Measurements from ENCODE around the gene RHOT2.

Gene RHOT2

DNA sequence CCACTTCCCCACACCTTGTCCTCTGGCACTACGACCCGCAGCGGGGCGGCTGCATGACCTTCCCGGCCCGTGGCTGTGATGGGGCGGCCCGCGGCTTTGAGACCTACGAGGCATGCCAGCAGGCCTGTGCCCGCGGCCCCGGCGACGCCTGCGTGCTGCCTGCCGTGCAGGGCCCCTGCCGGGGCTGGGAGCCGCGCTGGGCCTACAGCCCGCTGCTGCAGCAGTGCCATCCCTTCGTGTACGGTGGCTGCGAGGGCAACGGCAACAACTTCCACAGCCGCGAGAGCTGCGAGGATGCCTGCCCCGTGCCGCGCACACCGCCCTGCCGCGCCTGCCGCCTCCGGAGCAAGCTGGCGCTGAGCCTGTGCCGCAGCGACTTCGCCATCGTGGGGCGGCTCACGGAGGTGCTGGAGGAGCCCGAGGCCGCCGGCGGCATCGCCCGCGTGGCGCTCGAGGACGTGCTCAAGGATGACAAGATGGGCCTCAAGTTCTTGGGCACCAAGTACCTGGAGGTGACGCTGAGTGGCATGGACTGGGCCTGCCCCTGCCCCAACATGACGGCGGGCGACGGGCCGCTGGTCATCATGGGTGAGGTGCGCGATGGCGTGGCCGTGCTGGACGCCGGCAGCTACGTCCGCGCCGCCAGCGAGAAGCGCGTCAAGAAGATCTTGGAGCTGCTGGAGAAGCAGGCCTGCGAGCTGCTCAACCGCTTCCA is 34.4 kb upstream of the RHOT2 start:
- Histone ChIP-seq H3K27ac (ENCODE audit: low read length) (no peak overlapping the region), H3K4me1 (ENCODE audit: control insufficient read depth, insufficient read depth, low read length) (peaks cover 15% of the 10 kb centered on the region), H3K36me3 (ENCODE audit: control insufficient read depth, insufficient read depth, low read length) (peaks cover 17% of the 10 kb centered on the region), H3K27me3 (ENCODE audit: control insufficient read depth, insufficient read depth, low read length) (no peaks in the 10 kb centered on the region), H3K9me3 (ENCODE audit: control insufficient read depth, insufficient read depth, low read length) (no peaks in the 10 kb centered on the region), H3K4me3 (ENCODE audit: low read length) (no peak overlapping the region)
- DNase-seq (ENCODE audit: low read depth, low spot score) = no peak
- no CpG with 5 or more reads among the region's 74 CpGs for WGBS (ENCODE audit: insufficient coverage, insufficient read length)

DNA sequence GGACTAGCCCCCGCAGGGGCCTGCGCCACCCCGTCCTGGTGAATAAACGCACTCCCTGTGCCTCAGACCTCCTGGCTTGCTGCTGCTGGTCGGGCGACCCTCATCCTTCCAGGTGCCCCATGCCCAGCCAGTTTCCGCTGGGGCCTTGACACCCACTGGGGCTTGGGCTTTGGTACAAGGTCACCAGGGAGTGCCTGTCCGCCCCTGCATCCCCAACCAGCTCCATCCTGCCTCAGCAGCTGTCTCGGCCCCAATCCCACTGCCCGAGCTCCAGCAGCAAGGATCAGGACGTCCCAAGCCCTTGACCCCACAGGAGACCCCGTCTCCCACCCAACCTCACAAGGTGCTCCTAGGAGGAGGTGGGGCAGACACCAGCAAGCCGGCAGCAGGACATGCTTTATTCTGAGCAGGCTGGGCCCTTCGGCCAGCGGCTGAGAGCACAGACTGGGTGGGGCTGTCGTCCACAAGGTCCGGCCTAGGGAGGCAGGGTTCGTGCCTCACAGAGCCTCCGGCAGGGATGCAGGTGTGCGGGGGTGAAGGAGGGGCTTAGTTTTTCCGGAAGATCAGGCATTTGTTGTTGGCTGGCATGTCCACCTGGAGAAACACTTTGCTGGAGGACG is 33.8 kb upstream of the RHOT2 start:
- H3K9me3 ChIP-seq (ENCODE audit: control insufficient read depth, insufficient read depth, low read length) = no peaks in the 10 kb centered on the region
- peaks cover 16% of the 10 kb centered on the region for H3K36me3 ChIP-seq (ENCODE audit: control insufficient read depth, insufficient read depth, low read length)
- WGBS (ENCODE audit: insufficient coverage, insufficient read length) = no CpG with 5 or more reads among the region's 22 CpGs
- H3K4me3 ChIP-seq (ENCODE audit: low read length) = no peak overlapping the region
- no peaks in the 10 kb centered on the region for H3K27me3 ChIP-seq (ENCODE audit: control insufficient read depth, insufficient read depth, low read length)
- DNase-seq (ENCODE audit: low read depth, low spot score) = no peak
- no peak overlapping the region for H3K27ac ChIP-seq (ENCODE audit: low read length)
- H3K4me1 ChIP-seq (ENCODE audit: control insufficient read depth, insufficient read depth, low read length) = peaks cover 14% of the 10 kb centered on the region

DNA sequence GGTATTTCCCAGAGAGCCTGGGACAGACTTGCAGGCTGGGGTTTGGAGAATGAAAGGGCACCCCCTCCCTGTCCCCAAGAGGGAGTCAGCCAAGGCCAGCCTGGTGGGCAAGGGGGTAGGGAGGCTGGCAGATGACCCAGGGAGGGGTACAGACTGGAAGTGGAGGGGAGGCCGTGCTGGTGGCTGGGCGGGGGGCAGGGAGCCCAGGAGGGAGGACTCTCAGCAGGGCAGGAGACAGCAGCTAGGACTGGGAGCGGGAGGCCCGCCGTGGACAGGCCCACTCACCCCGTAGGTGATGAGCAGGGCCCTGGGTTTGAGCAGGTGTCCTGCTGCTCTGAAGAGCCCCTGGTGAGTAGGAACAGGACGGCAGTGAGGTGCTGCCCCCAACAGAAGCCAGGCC is 32.9 kb upstream of the RHOT2 start:
- DNase-seq (ENCODE audit: low read depth, low spot score) = no peak
- no peaks in the 10 kb centered on the region for H3K9me3 ChIP-seq (ENCODE audit: control insufficient read depth, insufficient read depth, low read length)
- H3K27me3 ChIP-seq (ENCODE audit: control insufficient read depth, insufficient read depth, low read length) = no peaks in the 10 kb centered on the region
- H3K4me3 ChIP-seq (ENCODE audit: low read length) = no peak overlapping the region
- H3K36me3 ChIP-seq (ENCODE audit: control insufficient read depth, insufficient read depth, low read length) = peaks cover 16% of the 10 kb centered on the region
- H3K27ac ChIP-seq (ENCODE audit: low read length) = no peak overlapping the region
- WGBS (ENCODE audit: insufficient coverage, insufficient read length) = no CpG with 5 or more reads among the region's 7 CpGs
- peaks cover 11% of the 10 kb centered on the region for H3K4me1 ChIP-seq (ENCODE audit: control insufficient read depth, insufficient read depth, low read length)

DNA sequence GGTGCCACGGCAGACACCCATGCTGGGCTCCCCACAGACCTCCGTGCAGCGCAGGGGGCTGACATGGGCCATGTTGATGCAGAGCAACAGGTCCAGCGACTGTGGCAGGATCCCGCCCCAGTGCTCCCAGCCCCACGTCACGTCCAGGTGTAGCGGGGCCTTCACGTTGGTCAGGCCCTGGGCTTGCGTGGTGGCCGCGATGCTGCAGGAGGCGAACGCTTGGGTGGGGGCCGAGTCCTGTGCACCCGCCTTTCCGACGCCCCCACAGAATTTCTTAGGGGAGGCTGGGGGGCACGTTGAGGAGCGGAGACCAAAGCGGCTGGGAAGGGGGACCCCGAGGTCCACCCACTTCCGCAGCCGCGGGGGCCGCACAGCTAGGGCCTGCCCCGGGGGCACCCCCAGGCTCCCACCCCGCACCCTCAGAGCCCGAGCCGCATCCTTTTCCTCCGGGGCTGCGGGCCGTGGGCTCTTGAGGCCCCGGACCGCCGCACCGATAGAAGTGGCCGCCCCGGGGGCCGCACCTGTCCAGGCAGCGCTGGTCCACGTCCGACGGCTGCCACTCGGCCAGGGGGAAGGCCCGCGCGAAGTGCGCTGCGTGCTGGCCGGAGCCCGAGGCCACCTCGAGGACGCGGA is 32.2 kb upstream of the RHOT2 start:
- Histone ChIP-seq H3K4me1 (ENCODE audit: control insufficient read depth, insufficient read depth, low read length) (peaks cover 6% of the 10 kb centered on the region), H3K27me3 (ENCODE audit: control insufficient read depth, insufficient read depth, low read length) (no peaks in the 10 kb centered on the region), H3K9me3 (ENCODE audit: control insufficient read depth, insufficient read depth, low read length) (no peaks in the 10 kb centered on the region), H3K36me3 (ENCODE audit: control insufficient read depth, insufficient read depth, low read length) (peaks cover 16% of the 10 kb centered on the region), H3K27ac (ENCODE audit: low read length) (no peak overlapping the region), H3K4me3 (ENCODE audit: low read length) (peak overlapping the region; percentile 78)
- WGBS (ENCODE audit: insufficient coverage, insufficient read length) = no CpG with 5 or more reads among the region's 55 CpGs
- DNase-seq (ENCODE audit: low read depth, low spot score) = no peak

DNA sequence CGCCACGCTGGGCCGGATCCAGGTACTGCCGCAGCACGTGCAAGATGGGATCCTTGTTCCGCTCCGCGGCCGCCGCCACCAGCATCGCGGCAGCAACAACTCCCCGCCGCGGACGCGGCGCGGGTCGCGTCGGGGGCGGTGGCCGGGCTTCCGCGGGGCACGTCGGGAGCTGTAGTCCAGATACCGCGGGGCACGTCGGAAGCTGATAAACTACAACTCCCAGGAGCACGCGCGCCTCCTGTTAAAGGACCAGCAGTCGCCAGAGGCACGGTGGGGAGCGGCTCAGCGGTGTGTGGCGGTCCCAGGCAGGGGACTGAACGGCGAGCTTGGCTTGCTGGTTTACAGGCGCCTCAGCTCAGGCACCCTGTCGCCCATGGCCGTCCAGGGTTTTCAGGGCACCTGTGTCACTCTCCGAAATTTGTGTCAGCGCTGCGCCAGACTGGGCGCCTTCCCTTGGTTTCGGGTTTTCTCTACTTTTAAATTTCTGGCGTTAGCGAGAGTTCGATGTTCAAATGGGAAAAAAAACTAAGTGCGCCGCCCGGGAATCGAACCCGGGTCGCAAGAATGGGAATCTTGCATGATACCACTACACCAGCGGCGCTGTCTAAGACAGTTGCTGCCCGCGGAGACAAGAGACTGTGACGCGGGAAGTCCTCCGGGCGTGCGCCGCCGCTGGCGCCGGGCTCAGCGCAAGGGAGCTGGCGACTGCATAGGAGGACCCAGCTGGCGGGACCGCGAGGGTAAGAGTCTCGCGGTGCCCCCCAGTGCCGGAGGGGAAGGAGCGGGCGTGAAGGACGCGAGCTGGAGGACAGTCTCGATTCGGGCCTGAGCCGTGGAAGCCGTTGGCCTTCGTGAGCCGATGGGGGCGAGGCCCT is 31.5 kb upstream of the RHOT2 start, which contains the start of gene METTL26:
Gene METTL26 (minus strand): TSS at position 100 of the 875 bp plus-strand sequence. CDS start 15 bp downstream, at position 85.
- Histone ChIP-seq H3K27me3 (ENCODE audit: control insufficient read depth, insufficient read depth, low read length) (no peaks in the 10 kb centered on the region), H3K4me3 (ENCODE audit: low read length) (peak within 1 kb of the TSS; percentile 78), H3K36me3 (ENCODE audit: control insufficient read depth, insufficient read depth, low read length) (peaks cover 16% of the 10 kb centered on the region), H3K9me3 (ENCODE audit: control insufficient read depth, insufficient read depth, low read length) (no peaks in the 10 kb centered on the region), H3K4me1 (ENCODE audit: control insufficient read depth, insufficient read depth, low read length) (peaks cover 6% of the 10 kb centered on the region), H3K27ac (ENCODE audit: low read length) (no peak within 1 kb of the TSS)
- no CpG with 5 or more reads among the region's 91 CpGs for WGBS (ENCODE audit: insufficient coverage, insufficient read length)
- DNase-seq (ENCODE audit: low read depth, low spot score) = peak; percentile 75

DNA sequence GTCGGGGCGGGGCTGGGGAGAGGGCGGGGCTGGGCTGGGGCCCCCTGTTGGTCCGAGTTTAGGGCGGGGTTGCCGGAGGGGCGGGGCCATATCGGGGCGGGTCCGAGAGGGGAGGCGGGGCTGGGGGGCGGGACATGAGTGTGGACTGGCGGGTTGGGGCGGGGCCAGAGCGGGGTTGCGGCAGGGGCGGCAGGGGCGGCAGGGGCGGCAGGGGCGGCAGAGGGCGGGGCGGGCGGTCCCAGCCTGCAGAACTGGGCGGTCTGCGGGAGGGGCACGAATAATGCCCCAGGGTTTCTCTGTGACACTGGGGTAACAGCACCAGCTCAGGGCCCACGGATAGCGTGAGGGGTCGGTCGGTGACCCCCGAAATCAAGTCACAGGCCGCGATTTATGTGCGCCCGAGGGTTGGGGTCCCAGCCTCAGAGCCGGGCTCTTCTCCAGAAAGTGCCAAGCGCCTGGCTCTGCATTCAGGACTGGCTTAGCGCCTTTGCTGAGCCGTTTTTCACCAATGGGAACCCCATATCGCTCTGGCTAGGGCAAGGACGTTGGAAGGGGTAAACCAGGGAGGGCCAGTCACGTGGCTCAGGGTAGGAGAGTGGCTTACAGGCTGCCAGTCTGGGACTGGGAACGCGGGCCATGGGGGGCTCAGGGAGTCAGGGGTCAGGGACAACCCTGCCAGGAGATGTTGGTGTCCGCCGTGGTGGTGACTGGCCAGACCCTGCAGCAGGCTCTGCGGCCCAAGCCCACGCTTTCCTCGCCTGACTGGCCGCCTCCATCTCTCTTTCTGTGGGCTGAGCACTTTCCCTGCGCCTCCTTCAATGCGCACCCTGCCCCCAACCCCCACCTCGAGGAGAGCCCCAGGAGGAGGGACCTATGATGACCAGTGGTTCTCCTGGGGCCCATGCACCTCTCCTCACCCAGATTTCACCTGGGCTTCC is 30.6 kb upstream of the RHOT2 start:
- H3K4me1 ChIP-seq (ENCODE audit: control insufficient read depth, insufficient read depth, low read length) = peaks cover 6% of the 10 kb centered on the region
- peaks cover 16% of the 10 kb centered on the region for H3K36me3 ChIP-seq (ENCODE audit: control insufficient read depth, insufficient read depth, low read length)
- H3K27ac ChIP-seq (ENCODE audit: low read length) = no peak overlapping the region
- H3K9me3 ChIP-seq (ENCODE audit: control insufficient read depth, insufficient read depth, low read length) = no peaks in the 10 kb centered on the region
- WGBS (ENCODE audit: insufficient coverage, insufficient read length) = no CpG with 5 or more reads among the region's 53 CpGs
- H3K27me3 ChIP-seq (ENCODE audit: control insufficient read depth, insufficient read depth, low read length) = no peaks in the 10 kb centered on the region
- no peak for DNase-seq (ENCODE audit: low read depth, low spot score)
- H3K4me3 ChIP-seq (ENCODE audit: low read length) = peak overlapping the region; percentile 78; the same call in 1 of the 2 replicates

DNA sequence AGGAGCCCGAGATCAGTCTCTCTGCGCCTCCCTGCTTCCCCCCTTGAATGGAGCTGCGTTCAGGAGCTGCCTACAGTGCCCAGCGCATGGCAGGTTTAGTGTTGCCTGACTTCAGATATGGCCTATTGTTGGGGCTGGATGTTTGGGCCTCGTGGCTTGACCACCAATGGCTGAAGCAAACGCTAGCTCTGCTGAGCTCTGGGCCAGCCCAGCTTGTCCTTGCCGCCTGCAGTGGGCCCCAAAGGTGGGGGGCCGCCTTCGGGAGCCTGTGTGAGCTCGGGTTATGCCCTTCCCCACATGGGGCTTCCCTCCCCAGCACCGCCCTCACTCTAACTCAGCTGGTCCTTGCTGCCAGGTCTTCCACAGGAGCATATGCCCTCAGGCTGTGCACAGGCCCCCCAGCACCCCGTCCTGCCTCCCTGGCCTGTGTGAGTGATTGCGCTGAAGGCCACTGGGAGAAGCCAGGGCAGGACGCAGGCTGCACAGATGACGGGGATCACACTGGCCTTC is 29.8 kb upstream of the RHOT2 start:
- no peaks in the 10 kb centered on the region for H3K9me3 ChIP-seq (ENCODE audit: control insufficient read depth, insufficient read depth, low read length)
- H3K4me3 ChIP-seq (ENCODE audit: low read length) = no peak overlapping the region
- no peaks in the 10 kb centered on the region for H3K27me3 ChIP-seq (ENCODE audit: control insufficient read depth, insufficient read depth, low read length)
- no CpG with 5 or more reads among the region's 15 CpGs for WGBS (ENCODE audit: insufficient coverage, insufficient read length)
- peaks cover 6% of the 10 kb centered on the region for H3K4me1 ChIP-seq (ENCODE audit: control insufficient read depth, insufficient read depth, low read length)
- no peak overlapping the region for H3K27ac ChIP-seq (ENCODE audit: low read length)
- peaks cover 11% of the 10 kb centered on the region for H3K36me3 ChIP-seq (ENCODE audit: control insufficient read depth, insufficient read depth, low read length)
- DNase-seq (ENCODE audit: low read depth, low spot score) = no peak

DNA sequence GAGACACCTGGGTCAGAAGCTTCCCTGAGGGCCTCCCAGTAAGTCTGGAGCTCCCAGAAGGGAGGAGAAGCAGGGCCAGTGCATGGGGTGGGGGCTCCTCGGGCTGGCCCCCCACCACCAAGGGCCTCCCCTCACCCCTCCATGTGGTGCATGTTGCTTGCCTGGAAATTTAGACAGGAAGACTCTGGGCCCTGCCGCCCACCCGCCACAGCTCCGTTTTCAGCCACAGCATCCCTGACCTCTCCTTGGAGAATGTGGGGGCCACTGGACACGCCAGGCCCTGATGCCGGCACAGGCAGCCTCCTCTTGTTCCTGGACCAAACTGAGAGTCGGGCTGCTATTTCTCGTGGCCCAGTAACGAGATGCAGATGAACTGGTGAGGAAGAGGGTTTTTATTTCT is 29.1 kb upstream of the RHOT2 start:
- no CpG with 5 or more reads among the region's 9 CpGs for WGBS (ENCODE audit: insufficient coverage, insufficient read length)
- Histone ChIP-seq H3K36me3 (ENCODE audit: control insufficient read depth, insufficient read depth, low read length) (peaks cover 6% of the 10 kb centered on the region), H3K9me3 (ENCODE audit: control insufficient read depth, insufficient read depth, low read length) (no peaks in the 10 kb centered on the region), H3K27ac (ENCODE audit: low read length) (no peak overlapping the region), H3K4me1 (ENCODE audit: control insufficient read depth, insufficient read depth, low read length) (peaks cover 6% of the 10 kb centered on the region), H3K27me3 (ENCODE audit: control insufficient read depth, insufficient read depth, low read length) (no peaks in the 10 kb centered on the region), H3K4me3 (ENCODE audit: low read length) (no peak overlapping the region)
- no peak for DNase-seq (ENCODE audit: low read depth, low spot score)

DNA sequence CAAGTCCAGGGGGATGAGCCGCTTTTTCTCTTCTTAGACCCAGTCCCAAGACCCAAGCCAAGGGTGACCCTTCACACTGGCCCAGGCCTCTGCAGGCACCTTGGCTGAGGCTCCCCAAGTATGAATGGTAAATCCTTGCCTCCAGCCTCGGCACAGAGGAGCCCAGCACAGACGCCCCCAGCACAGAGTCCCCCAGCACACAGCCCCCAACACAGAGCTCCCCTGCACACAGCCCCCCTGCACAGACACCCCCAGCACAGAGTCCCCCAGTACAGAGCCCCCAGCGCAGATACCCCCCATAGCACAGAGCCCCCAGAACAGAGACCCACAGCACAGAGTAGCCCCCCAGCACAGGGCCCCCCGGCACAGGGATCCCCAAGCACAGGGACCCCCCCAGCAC is 27.3 kb upstream of the RHOT2 start:
- H3K4me1 ChIP-seq (ENCODE audit: control insufficient read depth, insufficient read depth, low read length) = peaks cover 5% of the 10 kb centered on the region
- DNase-seq (ENCODE audit: low read depth, low spot score) = no peak
- no peak overlapping the region for H3K27ac ChIP-seq (ENCODE audit: low read length)
- no peak overlapping the region for H3K4me3 ChIP-seq (ENCODE audit: low read length)
- no peaks in the 10 kb centered on the region for H3K36me3 ChIP-seq (ENCODE audit: control insufficient read depth, insufficient read depth, low read length)
- no peaks in the 10 kb centered on the region for H3K27me3 ChIP-seq (ENCODE audit: control insufficient read depth, insufficient read depth, low read length)
- H3K9me3 ChIP-seq (ENCODE audit: control insufficient read depth, insufficient read depth, low read length) = no peaks in the 10 kb centered on the region
- no CpG with 5 or more reads among the region's 5 CpGs for WGBS (ENCODE audit: insufficient coverage, insufficient read length)

Data from iPS DF 6.9 (cell line).